Measurements from ENCODE around the gene HOXC10. TPM values are rescaled to one million over a fixed set of nuclear protein-coding genes. Genes with fewer than 3 reads are reported as not detected.

Gene HOXC10
- polyA plus RNA-seq, 5 donors, result 1.2 to 2.6 TPM; not detected in 3

DNA sequence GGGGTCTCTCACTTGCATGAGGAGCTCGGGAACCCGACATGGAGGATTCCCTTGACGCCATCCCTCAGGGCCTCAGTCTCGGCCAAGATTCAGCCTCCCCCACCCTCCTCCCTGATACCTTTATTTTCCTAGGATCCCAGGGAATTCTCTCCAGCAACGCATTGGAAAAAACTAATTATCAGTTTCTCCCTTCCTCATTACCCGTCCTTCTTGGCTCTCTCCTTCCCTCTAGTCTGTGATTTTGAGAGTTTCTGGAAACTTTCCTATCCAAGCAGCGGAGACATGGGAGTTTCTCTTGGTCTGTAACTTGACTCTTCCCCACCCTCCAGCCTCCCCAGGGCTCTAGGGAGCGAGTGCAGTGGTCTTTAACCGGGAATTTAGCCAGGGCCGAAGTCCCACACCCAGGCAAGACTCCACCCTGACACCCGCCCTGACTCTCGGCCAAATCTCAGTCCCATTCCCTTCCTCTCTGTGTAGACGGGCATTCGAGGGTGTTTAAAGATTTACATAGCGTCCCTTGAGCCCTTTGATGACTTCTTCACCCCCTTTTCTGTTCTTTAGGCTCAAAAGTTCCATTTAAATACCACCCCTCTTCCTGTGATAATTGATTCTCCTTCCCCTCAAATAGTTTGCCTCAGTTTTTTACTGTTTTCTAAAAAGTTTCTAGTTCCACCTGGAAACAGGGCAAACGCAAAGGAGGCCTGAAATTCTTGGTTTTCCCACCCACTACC, 54.6 kb downstream of the HOXC10 start:
- DNase-seq, result peak; percentile 71 to 80

Other genes starting within 250 kb of the HOXC10 start
- gene CISTR, start 233.2 kb upstream of the HOXC10 start, polyA plus RNA-seq (ENCODE audit: insufficient read depth in 1 of 5, insufficient read length in 5 of 5, low replicate concordance in 1 of 5), result not detected
- not detected for gene HOXC13, start 46.3 kb upstream of the HOXC10 start, polyA plus RNA-seq (ENCODE audit: insufficient read depth in 1 of 5, insufficient read length in 5 of 5, low replicate concordance in 1 of 5)
- gene HOXC12, start 30.2 kb upstream of the HOXC10 start, polyA plus RNA-seq (ENCODE audit: insufficient read depth in 1 of 5, insufficient read length in 5 of 5, low replicate concordance in 1 of 5), result not detected
- gene HOXC11, start 12.0 kb upstream of the HOXC10 start, polyA plus RNA-seq (ENCODE audit: insufficient read depth in 1 of 5, insufficient read length in 5 of 5, low replicate concordance in 1 of 5), result under 1 TPM in 1 of 5 donors, not detected in 4; 0.40 TPM
- gene HOTAIR, start 10.2 kb upstream of the HOXC10 start, polyA plus RNA-seq (ENCODE audit: insufficient read depth in 1 of 5, insufficient read length in 5 of 5, low replicate concordance in 1 of 5), result under 1 TPM in 1 of 5 donors, not detected in 4; 0.13 TPM
- gene HOXC9, start 15.0 kb downstream of the HOXC10 start, polyA plus RNA-seq (ENCODE audit: insufficient read depth in 1 of 5, insufficient read length in 5 of 5, low replicate concordance in 1 of 5), result 1 to 10 TPM in 2 of 5 donors, under 1 TPM in 3; 0.20 to 2.1 (median 0.34) TPM
- gene HOXC8, start 23.8 kb downstream of the HOXC10 start, polyA plus RNA-seq (ENCODE audit: insufficient read depth in 1 of 5, insufficient read length in 5 of 5, low replicate concordance in 1 of 5), result under 1 TPM; 0.09 to 0.70 (median 0.12) TPM
- 1 to 10 TPM; 1.2 to 5.7 (median 2.4) TPM for gene HOXC6, start 43.3 kb downstream of the HOXC10 start, polyA plus RNA-seq (ENCODE audit: insufficient read depth in 1 of 5, insufficient read length in 5 of 5, low replicate concordance in 1 of 5)
- under 1 TPM in 4 of 5 donors, not detected in 1; 0.16 to 0.40 (median 0.22) TPM for gene HOXC5, start 47.9 kb downstream of the HOXC10 start, polyA plus RNA-seq (ENCODE audit: insufficient read depth in 1 of 5, insufficient read length in 5 of 5, low replicate concordance in 1 of 5)
- gene HOXC4, start 68.7 kb downstream of the HOXC10 start, polyA plus RNA-seq (ENCODE audit: insufficient read depth in 1 of 5, insufficient read length in 5 of 5, low replicate concordance in 1 of 5), result 1 to 10 TPM; 3.1 to 5.6 (median 3.4) TPM
- gene SMUG1, start 203.8 kb downstream of the HOXC10 start, polyA plus RNA-seq (ENCODE audit: insufficient read depth in 1 of 5, insufficient read length in 5 of 5, low replicate concordance in 1 of 5), result 10 to 100 TPM; 29.1 to 32.4 (median 30.8) TPM